ENCODE measurements around the gene ARHGAP26. TPM values are rescaled to one million over a fixed set of nuclear protein-coding genes. Genes with fewer than 3 reads are reported as not detected.

ARHGAP26 gene
- total RNA-seq, 2 donors from 2014 or later = 27.5 to 80.7 TPM

DNA sequence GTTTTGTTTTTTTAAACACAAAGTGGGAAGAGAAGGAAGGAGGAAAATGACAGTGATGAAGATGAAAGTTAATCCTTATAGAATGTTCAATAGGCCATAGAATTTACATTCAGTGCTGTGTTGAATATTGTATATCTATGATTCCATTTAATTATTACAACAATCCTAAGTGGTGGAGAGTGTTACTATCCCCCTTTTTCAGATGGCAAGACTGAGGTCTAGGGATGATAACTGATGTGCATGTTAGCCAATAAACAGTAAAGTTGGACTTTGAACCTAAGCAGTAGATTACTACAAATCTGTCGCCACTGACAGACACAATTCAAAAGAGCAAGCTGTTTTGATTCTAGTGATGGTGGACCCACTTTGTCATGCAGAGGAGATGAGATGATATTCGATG is 237.9 kb downstream of the ARHGAP26 start:
- Histone ChIP-seq H3K4me3 (no peak overlapping the region), H3K4me1 (ENCODE audit: control insufficient read depth in 1 of 2, low read depth in 2 of 2) (peaks cover 17 to 23% of the 10 kb centered on the region in 2 donors), H3K9me3 (no peaks in the 10 kb centered on the region), H3K27me3 (replicated peaks; ENCODE audit: insufficient read depth) (no peaks in the 10 kb centered on the region), H3K36me3 (no peaks in the 10 kb centered on the region), H3K27ac (no peak overlapping the region)
- DNase-seq (ENCODE audit: low spot score) (no peak), ATAC-seq (ENCODE audit: insufficient number of reproducible peaks, low FRiP score, low read depth) (no peak)
- TF ChIP-seq, protein P1, sequence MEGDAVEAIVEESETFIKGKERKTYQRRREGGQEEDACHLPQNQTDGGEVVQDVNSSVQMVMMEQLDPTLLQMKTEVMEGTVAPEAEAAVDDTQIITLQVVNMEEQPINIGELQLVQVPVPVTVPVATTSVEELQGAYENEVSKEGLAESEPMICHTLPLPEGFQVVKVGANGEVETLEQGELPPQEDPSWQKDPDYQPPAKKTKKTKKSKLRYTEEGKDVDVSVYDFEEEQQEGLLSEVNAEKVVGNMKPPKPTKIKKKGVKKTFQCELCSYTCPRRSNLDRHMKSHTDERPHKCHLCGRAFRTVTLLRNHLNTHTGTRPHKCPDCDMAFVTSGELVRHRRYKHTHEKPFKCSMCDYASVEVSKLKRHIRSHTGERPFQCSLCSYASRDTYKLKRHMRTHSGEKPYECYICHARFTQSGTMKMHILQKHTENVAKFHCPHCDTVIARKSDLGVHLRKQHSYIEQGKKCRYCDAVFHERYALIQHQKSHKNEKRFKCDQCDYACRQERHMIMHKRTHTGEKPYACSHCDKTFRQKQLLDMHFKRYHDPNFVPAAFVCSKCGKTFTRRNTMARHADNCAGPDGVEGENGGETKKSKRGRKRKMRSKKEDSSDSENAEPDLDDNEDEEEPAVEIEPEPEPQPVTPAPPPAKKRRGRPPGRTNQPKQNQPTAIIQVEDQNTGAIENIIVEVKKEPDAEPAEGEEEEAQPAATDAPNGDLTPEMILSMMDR (IDR thresholded peaks at IDR 0.05) = no peak

DNA sequence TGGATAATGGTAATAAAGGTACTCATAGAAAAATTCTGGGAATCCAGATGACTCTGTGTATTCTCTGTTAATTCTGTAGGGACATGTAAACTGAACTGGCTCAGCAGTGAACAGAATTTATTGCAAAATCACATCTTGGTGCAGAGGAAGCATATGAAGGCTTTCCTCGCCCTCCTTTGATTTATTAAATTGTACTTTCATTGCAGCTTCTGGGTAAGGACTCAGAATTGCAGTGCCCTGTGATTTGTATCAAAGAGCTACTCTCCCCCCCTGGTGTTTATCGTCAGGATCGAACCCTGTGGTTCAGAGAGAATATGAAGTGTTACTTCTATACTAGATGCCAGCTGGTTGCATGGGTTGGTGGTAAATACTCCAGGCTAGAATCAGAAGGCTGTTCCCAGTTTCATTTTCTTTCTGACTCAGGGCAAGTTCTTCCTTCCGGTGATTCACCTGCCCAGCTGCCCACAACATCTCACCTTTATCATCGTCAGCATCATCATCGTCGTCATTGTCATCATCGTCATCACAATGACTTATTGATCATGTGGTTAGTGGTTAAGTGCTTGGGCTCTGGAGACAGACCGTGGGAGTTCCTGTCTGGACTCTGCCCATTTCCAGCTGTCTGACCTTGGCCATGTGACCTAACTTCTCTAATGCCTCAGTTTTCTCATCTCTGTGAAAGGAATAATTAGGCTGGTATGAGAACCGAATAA is 238.8 kb downstream of the ARHGAP26 start:
- Histone ChIP-seq H3K4me1 (ENCODE audit: control insufficient read depth in 1 of 2, low read depth in 2 of 2) (peaks cover 15 to 20% of the 10 kb centered on the region in 2 donors), H3K27ac (no peak overlapping the region), H3K36me3 (no peaks in the 10 kb centered on the region), H3K9me3 (no peaks in the 10 kb centered on the region), H3K4me3 (no peak overlapping the region), H3K27me3 (replicated peaks; ENCODE audit: insufficient read depth) (no peaks in the 10 kb centered on the region)
- ATAC-seq (ENCODE audit: insufficient number of reproducible peaks, low FRiP score, low read depth) (peak; percentile 46), DNase-seq (ENCODE audit: low spot score) (no peak)
- TF ChIP-seq, protein P1 (IDR thresholded peaks at IDR 0.05) = no peak

DNA sequence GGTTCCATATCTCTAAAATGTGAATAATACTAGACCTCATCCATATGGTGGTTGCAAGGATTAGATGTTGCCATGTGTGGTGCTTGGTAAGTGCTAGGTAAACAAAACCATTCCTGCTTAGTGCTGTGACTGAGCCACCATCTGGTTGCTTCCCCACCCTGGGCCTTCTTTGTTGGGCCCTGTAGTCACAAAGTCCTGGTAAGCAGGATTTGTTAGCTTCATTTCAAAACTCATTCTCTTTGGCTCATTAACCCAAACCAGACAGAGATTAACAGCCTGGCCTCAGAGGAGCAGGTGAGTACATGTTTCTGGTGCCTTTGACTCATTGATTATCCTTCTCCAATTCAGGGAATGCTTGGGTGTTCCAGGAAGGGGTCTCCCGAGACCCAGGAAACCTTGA is 240.2 kb downstream of the ARHGAP26 start:
- DNase-seq (ENCODE audit: low spot score) = no peak
- H3K27me3 ChIP-seq (replicated peaks; ENCODE audit: insufficient read depth) = no peaks in the 10 kb centered on the region
- no peak overlapping the region for H3K4me3 ChIP-seq
- no peaks in the 10 kb centered on the region for H3K9me3 ChIP-seq
- no peak overlapping the region for H3K27ac ChIP-seq
- TF ChIP-seq, protein P1 (IDR thresholded peaks at IDR 0.05) = no peak
- no peaks in the 10 kb centered on the region for H3K36me3 ChIP-seq
- H3K4me1 ChIP-seq (ENCODE audit: control insufficient read depth in 1 of 2, low read depth in 2 of 2) = peaks cover 15 to 20% of the 10 kb centered on the region in 2 donors
- no peak for ATAC-seq (ENCODE audit: insufficient number of reproducible peaks, low FRiP score, low read depth)

DNA sequence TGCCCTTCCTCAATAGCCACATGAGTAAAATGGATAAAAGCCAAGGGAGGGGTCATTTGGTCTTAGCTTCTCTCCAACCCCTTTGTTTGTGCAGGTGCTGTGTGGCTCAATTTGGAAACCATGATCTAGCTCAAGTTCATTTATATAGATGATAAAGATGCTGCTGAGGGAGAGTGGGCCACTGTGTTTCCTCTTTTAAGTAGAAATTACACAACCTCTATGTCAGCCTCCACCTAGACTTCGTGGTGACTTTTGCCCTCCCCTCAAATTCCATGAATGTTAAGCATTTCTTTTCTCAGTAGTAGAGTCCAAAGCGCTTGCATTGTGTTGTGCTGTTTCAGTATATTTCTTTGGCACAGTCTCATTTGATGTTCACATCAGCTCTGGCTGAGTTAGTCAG is 241.4 kb downstream of the ARHGAP26 start:
- no peaks in the 10 kb centered on the region for H3K27me3 ChIP-seq (replicated peaks; ENCODE audit: insufficient read depth)
- DNase-seq (ENCODE audit: low spot score) = no peak
- H3K4me1 ChIP-seq (ENCODE audit: control insufficient read depth in 1 of 2, low read depth in 2 of 2) = peaks cover 9 to 15% of the 10 kb centered on the region in 2 donors
- no peaks in the 10 kb centered on the region for H3K9me3 ChIP-seq
- ATAC-seq (ENCODE audit: insufficient number of reproducible peaks, low FRiP score, low read depth) = no peak
- TF ChIP-seq, protein P1 (IDR thresholded peaks at IDR 0.05) = no peak
- H3K36me3 ChIP-seq = no peaks in the 10 kb centered on the region
- H3K4me3 ChIP-seq = no peak overlapping the region
- no peak overlapping the region for H3K27ac ChIP-seq

DNA sequence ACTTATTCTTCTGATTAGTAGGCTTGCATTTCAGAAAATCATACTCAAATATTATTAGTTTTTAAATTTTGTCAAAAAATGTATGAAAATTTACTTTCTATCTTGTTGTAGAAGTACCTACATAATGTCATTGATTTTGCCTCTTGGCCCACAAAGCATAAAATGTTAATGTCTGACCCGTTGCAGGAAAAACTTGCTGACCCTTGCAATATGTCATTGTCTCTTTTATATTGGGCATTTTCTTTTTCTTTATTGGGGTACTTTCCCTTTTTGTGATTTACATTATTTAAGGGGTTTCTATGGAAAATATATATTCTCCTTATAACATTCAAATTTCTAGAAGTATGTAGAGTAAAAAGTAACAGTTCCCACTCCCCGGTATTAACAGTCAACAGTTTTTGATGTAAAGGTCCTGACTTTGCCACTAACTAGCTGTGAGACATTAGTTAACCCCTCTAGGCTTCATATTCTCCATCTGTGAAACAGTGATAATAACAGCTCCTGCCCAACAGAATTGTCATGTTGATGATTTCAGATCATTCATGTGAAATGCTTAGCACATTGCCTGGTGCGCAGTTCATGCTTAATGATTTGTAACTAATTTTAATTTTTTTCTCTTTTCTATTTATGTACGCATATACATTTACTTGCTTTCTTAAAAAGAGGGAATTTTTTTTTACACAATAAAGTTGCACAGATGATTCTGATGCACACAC is 243.2 kb downstream of the ARHGAP26 start:
- ATAC-seq (ENCODE audit: insufficient number of reproducible peaks, low FRiP score, low read depth) (no peak), DNase-seq (ENCODE audit: low spot score) (no peak)
- H3K27ac ChIP-seq = no peak overlapping the region
- H3K36me3 ChIP-seq = no peaks in the 10 kb centered on the region
- H3K27me3 ChIP-seq (replicated peaks; ENCODE audit: insufficient read depth) = no peaks in the 10 kb centered on the region
- H3K9me3 ChIP-seq = no peaks in the 10 kb centered on the region
- H3K4me3 ChIP-seq = no peak overlapping the region
- TF ChIP-seq, protein P1 (IDR thresholded peaks at IDR 0.05) = no peak
- no peaks in the 10 kb centered on the region for H3K4me1 ChIP-seq (ENCODE audit: control insufficient read depth in 1 of 2, low read depth in 2 of 2)

Data from thoracic aorta (tissue), 2 donors.